Suprapubic skin (tissue), 4 donors: ENCODE data around the gene CHD2.

Source experiments
- CTCF ChIP-seq, 2 donors: fragments of 200-600 bp in 1 of 2; fragments of 450-650 bp in 1 of 2; sonication (generic) in 1 of 2; IDR thresholded peaks; one replicate each; pipeline ENCODE4 v1.5.1; 2016 to 2019; ENCODE audit warnings: antibody characterized with exemption in 2 of 2, mild to moderate bottlenecking in 1 of 2, moderate library complexity in 1 of 2
- EP300 ChIP-seq: sonication (generic); formaldehyde crosslinking; IDR thresholded peaks from one replicate; pipeline ENCODE4 v1.6.1; 2017; ENCODE audit warnings: antibody characterized with exemption
- POLR2A ChIP-seq, 2 donors: fragments of 450-650 bp; IDR thresholded peaks; one replicate each; pipeline ENCODE4 v1.6.1; 2017; ENCODE audit warnings: antibody characterized with exemption in 2 of 2, mild to moderate bottlenecking in 2 of 2, moderate library complexity in 2 of 2
- POLR2AphosphoS5 ChIP-seq, 3 donors: sonication (generic); formaldehyde crosslinking; IDR thresholded peaks; one replicate each; pipeline ENCODE4 v1.6.1; 2017; ENCODE audit warnings: antibody characterized with exemption in 3 of 3

GRCh38 chr15:93035092-93035915 lies 135.2 kb downstream of the CHD2 start:
- TF ChIP-seq CTCF (IDR thresholded peaks at IDR 0.05) (no peak), POLR2A (IDR thresholded peaks at IDR 0.05) (no peak), POLR2AphosphoS5 (IDR thresholded peaks at IDR 0.05) (no peak), EP300 (no peak)
